Kidney (tissue), 14 donors: ENCODE results near the gene MRM1. TPM values are rescaled to one million over a fixed set of nuclear protein-coding genes. Genes with fewer than 3 reads are reported as not detected.

Experiments used
- DNase-seq, 5 donors: peaks; one replicate each; pipeline ENCODE4 v3.0.0-alpha.2; 2013 to 2020
- FAIRE-seq: peaks from 2 replicates; lab custom pipeline; 2012; peaks lifted over from hg19 to GRCh38; lab: Jason Lieb, UNC
- H3K27ac ChIP-seq, 2 donors: one replicate each; pipeline ENCODE4 v1.7.0; 2013; ENCODE audit warnings: low read depth in 2 of 2, low read length in 2 of 2, inconsistent platforms in 1 of 2
- H3K27me3 ChIP-seq: one replicate; pipeline ENCODE4 v1.7.1; 2013; ENCODE audit warnings: low read length, inconsistent platforms; ENCODE audit not compliant: control insufficient read depth, insufficient read depth
- H3K36me3 ChIP-seq, 3 donors: one replicate each; pipeline versions ENCODE4 v1.7.0 to v1.7.1; 2013; ENCODE audit warnings: low read length in 3 of 3, control low read depth in 1 of 3, inconsistent platforms in 1 of 3; ENCODE audit not compliant: insufficient read depth in 3 of 3, control insufficient read depth in 2 of 3
- H3K4me1 ChIP-seq, 3 donors: one replicate each; pipeline versions ENCODE4 v1.7.0 to v1.7.1; 2013; ENCODE audit warnings: low read length in 3 of 3, inconsistent platforms in 1 of 3, low read depth in 1 of 3; ENCODE audit not compliant: control insufficient read depth in 2 of 3, insufficient read depth in 2 of 3
- H3K4me3 ChIP-seq, 3 donors: one replicate each; pipeline versions ENCODE4 v1.7.0 to v1.8.1; 2013; ENCODE audit warnings: low read length in 3 of 3, control low read depth in 1 of 3, inconsistent platforms in 1 of 3
- H3K9ac ChIP-seq, 3 donors: one replicate each; pipeline versions ENCODE4 v1.7.0 to v1.7.1; 2013; ENCODE audit warnings: low read length in 3 of 3, control low read depth in 1 of 3, inconsistent platforms in 1 of 3
- H3K9me3 ChIP-seq, 3 donors: one replicate each; pipeline versions ENCODE4 v1.7.0 to v1.7.1; 2013; ENCODE audit warnings: low read length in 3 of 3, control low read depth in 1 of 3, inconsistent platforms in 1 of 3; ENCODE audit not compliant: control insufficient read depth in 2 of 3, insufficient read depth in 1 of 3
- intact Hi-C: fragments of 100-400 bp; cut with DNase I; formaldehyde crosslinking; loops from one replicate; pipeline ENCODE4 v1.11.1; 2022
- polyA plus RNA-seq: library from polyadenylated mRNA; stranded (reverse); fragments of 350-450 nt; fragmentation: Illumina TruSeq; extraction: RNeasy Lipid Tissue Mini Kit (QIAGEN cat#74804); gene quantifications from one replicate; pipeline ENCODE4 v1.2.3, GENCODE V29; 2014; ENCODE audit warnings: low read depth, low replicate concordance; ENCODE audit not compliant: insufficient read depth
- total RNA-seq: library from RNA; stranded (reverse); fragmentation: NEBNext Ultra II Directional; extraction: Animal tissue kit (Norgen Biotek cat#: 25700); gene quantifications from one replicate; pipeline ENCODE4 v1.2.1, GENCODE V29; 2021
- TF ChIP-seq, protein P1 (sequence below): IDR thresholded peaks from 3 replicates; pipeline ENCODE4 v1.5.1; 2012; ENCODE audit warnings: mild to moderate bottlenecking, moderate library complexity, borderline replicate concordance; ENCODE audit not compliant: insufficient read depth; ENCODE audit errors: extremely low read depth
- donor health status: control.
- donor health status: control.
- donor health status: control.
- donor health status: control.
- donor health status: control.
- donor health status: DM: yes; HTN: yes; CAD: no.
- donor health status: Normal renal cell carcinoma (clear cell type).

Gene MRM1
- total and polyA plus RNA-seq, 2 donors from 2014 or later, result 8.3 to 12.4 TPM

- intact Hi-C loops, result no loop called here
Measured at GRCh38 chr17:36613155-36613554, 11.8 kb downstream of the MRM1 start.

GRCh38 chr17:36614081-36614480 is 12.7 kb downstream of the MRM1 start:
- FAIRE-seq (no peak), DNase-seq (no peak)
- no peak overlapping the region for H3K9ac ChIP-seq
- H3K9me3 ChIP-seq, result no peaks in the 10 kb centered on the region
- no peaks in the 10 kb centered on the region for H3K4me1 ChIP-seq
- TF ChIP-seq, protein P1, sequence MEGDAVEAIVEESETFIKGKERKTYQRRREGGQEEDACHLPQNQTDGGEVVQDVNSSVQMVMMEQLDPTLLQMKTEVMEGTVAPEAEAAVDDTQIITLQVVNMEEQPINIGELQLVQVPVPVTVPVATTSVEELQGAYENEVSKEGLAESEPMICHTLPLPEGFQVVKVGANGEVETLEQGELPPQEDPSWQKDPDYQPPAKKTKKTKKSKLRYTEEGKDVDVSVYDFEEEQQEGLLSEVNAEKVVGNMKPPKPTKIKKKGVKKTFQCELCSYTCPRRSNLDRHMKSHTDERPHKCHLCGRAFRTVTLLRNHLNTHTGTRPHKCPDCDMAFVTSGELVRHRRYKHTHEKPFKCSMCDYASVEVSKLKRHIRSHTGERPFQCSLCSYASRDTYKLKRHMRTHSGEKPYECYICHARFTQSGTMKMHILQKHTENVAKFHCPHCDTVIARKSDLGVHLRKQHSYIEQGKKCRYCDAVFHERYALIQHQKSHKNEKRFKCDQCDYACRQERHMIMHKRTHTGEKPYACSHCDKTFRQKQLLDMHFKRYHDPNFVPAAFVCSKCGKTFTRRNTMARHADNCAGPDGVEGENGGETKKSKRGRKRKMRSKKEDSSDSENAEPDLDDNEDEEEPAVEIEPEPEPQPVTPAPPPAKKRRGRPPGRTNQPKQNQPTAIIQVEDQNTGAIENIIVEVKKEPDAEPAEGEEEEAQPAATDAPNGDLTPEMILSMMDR, result no peak
- intact Hi-C loops, result no loop called here
- H3K27ac ChIP-seq, result no peak overlapping the region
- no peaks in the 10 kb centered on the region for H3K27me3 ChIP-seq
- H3K4me3 ChIP-seq, result no peak overlapping the region
- no peaks in the 10 kb centered on the region for H3K36me3 ChIP-seq

More at GRCh38 chr17:36613155-36613554, 11.8 kb downstream of the MRM1 start:
- Histone ChIP-seq H3K9ac (no peak overlapping the region), H3K27me3 (no peaks in the 10 kb centered on the region), H3K4me1 (no peaks in the 10 kb centered on the region), H3K27ac (no peak overlapping the region), H3K9me3 (no peaks in the 10 kb centered on the region), H3K36me3 (no peaks in the 10 kb centered on the region), H3K4me3 (no peak overlapping the region)
- no peak for FAIRE-seq
- peak in 1 of 5 donors; percentile 37 for DNase-seq
- TF ChIP-seq, protein P1, result no peak

DNA sequence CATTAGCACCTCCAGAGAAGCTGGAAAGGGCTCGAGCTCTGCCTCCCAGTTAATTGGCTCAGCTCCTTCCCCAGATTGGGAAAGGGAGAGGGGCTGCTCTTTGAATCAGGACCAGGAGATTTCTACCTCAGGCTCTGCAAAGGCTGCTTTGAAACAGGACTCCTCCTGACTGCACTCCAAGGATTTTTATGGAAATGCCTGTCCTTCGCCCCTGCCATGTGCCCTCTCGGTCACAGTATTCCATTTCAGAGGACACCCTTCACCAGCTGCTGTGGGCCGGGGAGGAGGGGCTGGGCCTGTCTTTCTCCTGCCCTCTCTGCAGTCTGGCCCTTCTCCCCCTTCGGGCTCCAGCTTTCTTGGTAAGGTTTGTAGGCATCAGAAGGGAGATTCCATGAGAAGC is 13.6 kb downstream of the MRM1 start:
- H3K27me3 ChIP-seq, result no peaks in the 10 kb centered on the region
- FAIRE-seq (no peak), DNase-seq (peak in 4 of 5 donors; percentile 81 to 88 (median 87))
- H3K9me3 ChIP-seq, result no peaks in the 10 kb centered on the region
- H3K27ac ChIP-seq, result no peak overlapping the region
- intact Hi-C loops, result no loop called here
- no peaks in the 10 kb centered on the region for H3K4me1 ChIP-seq
- no peaks in the 10 kb centered on the region for H3K36me3 ChIP-seq
- no peak overlapping the region for H3K4me3 ChIP-seq
- no peak overlapping the region for H3K9ac ChIP-seq
- TF ChIP-seq, protein P1, result no peak
